Panc1 (cell line): Measurements from ENCODE around the gene SPECC1. TPM values are rescaled to one million over a fixed set of nuclear protein-coding genes. Genes with fewer than 3 reads are reported as not detected.
"Not testable (repeated sequence)": the region's sequence is repeated elsewhere in the genome, so short reads cannot be mapped to it uniquely, and the experiment has no call there.

ENCODE experiments used
- ATAC-seq: fragments of 200-7000 bp; cut with Tn5 transposase; 2 replicates; pipeline ENCODE4 v1.9.1; 2020; ENCODE audit warnings: mild to moderate bottlenecking, moderate library complexity
- BruUV-seq: library from RNA; stranded (reverse); fragments of 400-500 nt; replicated peaks from 2 replicates; lab custom pipeline; 2021; lab: Mats Ljungman, UMichigan
- CTCF ChIA-PET: fragments of 300-600 bp; sonication (Branson Sonifier 250); formaldehyde crosslinking; loops from one replicate; lab custom pipeline; 2022; ENCODE audit warnings: antibody characterized with exemption; lab: Charles Lee
- POLR2A ChIA-PET: fragments of 300-600 bp; sonication (Branson Sonifier 250); formaldehyde crosslinking; loops from one replicate; lab custom pipeline; 2022; ENCODE audit warnings: antibody characterized with exemption; lab: Charles Lee
- DNase-seq: peaks from one replicate; pipeline ENCODE4 v3.0.0-alpha.2; 2010; ENCODE audit warnings: low read depth, low spot score
- H3K27ac ChIP-seq: 2 replicates; pipeline ENCODE4 v1.5.1; 2011; ENCODE audit warnings: mild to moderate bottlenecking, low read length, inconsistent platforms
- H3K27me3 ChIP-seq: fragments of 200-500 bp; sonication (Bioruptor generic); 2 replicates; pipeline ENCODE4 v1.6.0; 2014; ENCODE audit warnings: low read length, inconsistent platforms; ENCODE audit not compliant: control insufficient read depth, insufficient read depth
- H3K36me3 ChIP-seq: fragments of 200-500 bp; sonication (Bioruptor generic); 2 replicates; pipeline ENCODE4 v1.5.1; 2014; ENCODE audit warnings: inconsistent platforms, mild to moderate bottlenecking, low read length, moderate library complexity; ENCODE audit not compliant: control insufficient read depth, insufficient read depth
- H3K4me1 ChIP-seq: 2 replicates; pipeline ENCODE4 v1.5.1; 2011; ENCODE audit warnings: inconsistent platforms, mild to moderate bottlenecking, low read length, moderate library complexity; ENCODE audit not compliant: control insufficient read depth, insufficient read depth
- H3K4me3 ChIP-seq, 2 experiments: 2 replicates each; pipeline ENCODE4 v1.5.1; 2011 to 2012; ENCODE audit warnings: low read depth in 2 of 2, low read length in 2 of 2, mild to moderate bottlenecking in 2 of 2, inconsistent platforms in 1 of 2, moderate library complexity in 1 of 2
- H3K9me3 ChIP-seq: fragments of 200-500 bp; sonication (Bioruptor generic); 2 replicates; pipeline ENCODE4 v1.5.1; 2014; ENCODE audit warnings: low read depth, mild to moderate bottlenecking, inconsistent platforms, low read length, moderate library complexity; ENCODE audit not compliant: control insufficient read depth, insufficient read depth
- CTCF ChIP-seq: fragments of 450-650 bp; IDR thresholded peaks from 2 replicates; pipeline ENCODE4 v1.5.1; 2017; ENCODE audit warnings: mild to moderate bottlenecking
- POLR2AphosphoS5 ChIP-seq: IDR thresholded peaks from 2 replicates; pipeline ENCODE4 v1.6.1; 2012; ENCODE audit warnings: mild to moderate bottlenecking, low read depth, low read length, moderate library complexity
- SIN3A ChIP-seq: IDR thresholded peaks from 2 replicates; pipeline ENCODE4 v1.6.1; 2012; ENCODE audit warnings: low read depth, mild to moderate bottlenecking, low read length, moderate library complexity, borderline replicate concordance; ENCODE audit not compliant: insufficient read depth
- TCF7L2 ChIP-seq: IDR thresholded peaks from 2 replicates; pipeline ENCODE4 v1.6.1; 2011; ENCODE audit warnings: mild to moderate bottlenecking, low read depth, low read length, inconsistent platforms
- in situ Hi-C: cut with HindIII; loops from 2 replicates; pipeline ENCODE4 v1.10.0; 2016; ENCODE audit warnings: low sequenced_read_pairs, low pct_unique_long_range_greater_than_20kb
- intact Hi-C: fragments of 100-400 bp; cut with micrococcal nuclease; formaldehyde crosslinking; loops from one replicate; pipeline ENCODE4 v1.10.0; 2022; ENCODE audit not compliant: unreplicated experiment
- total RNA-seq: library from RNA; stranded (reverse); gene quantifications from one replicate; pipeline ENCODE4 v1.2.1, GENCODE V29; 2021; ENCODE audit not compliant: unreplicated experiment
- TF ChIP-seq, protein P1 (sequence below), 2 experiments: IDR thresholded peaks; 2 replicates each; pipeline ENCODE4 v1.6.1; 2011 to 2012; ENCODE audit warnings: low read depth in 2 of 2, control low read depth in 1 of 2, low read length in 1 of 2, mild to moderate bottlenecking in 1 of 2, moderate library complexity in 1 of 2; ENCODE audit not compliant: insufficient read depth in 1 of 2

The SPECC1 gene
- total RNA-seq, 1 experiment from 2014 or later = 80.8 TPM

DNA sequence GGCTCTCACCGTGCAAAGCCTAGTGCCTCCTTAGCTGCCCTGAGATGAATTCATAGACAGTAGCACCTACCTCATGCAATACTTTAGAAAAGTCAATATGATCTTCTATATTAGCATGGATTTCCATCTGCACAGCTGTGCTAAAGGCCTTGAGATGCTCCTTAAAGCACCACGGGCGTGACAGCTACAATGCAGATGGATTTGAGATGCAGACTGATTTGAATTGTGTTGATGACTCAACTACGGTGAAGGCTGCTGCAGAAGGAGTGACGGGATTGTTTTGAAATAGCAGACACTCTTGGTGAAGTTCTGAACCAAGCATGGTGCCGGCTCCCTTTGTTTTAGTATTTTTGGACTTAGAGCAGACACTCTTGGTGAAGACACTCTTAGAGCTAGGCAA is 88.2 kb downstream of the SPECC1 start:
- Histone ChIP-seq H3K27ac (no peak overlapping the region), H3K4me3 (no peak overlapping the region), H3K4me1 (peaks cover 33% of the 10 kb centered on the region), H3K36me3 (no peaks in the 10 kb centered on the region), H3K27me3 (no peaks in the 10 kb centered on the region), H3K9me3 (no peaks in the 10 kb centered on the region)
- intact Hi-C loops = no loop called here
- BruUV-seq = no TSS peak
- ATAC-seq = no peak
- in situ Hi-C loops = no loop called here
- DNase-seq = no peak
- POLR2A ChIA-PET = interaction anchor here (0.6 kb wide), 1 partner anchor 87 kb away, joined by 11 read pairs; no protein-coding TSS in a partner anchor
- CTCF ChIA-PET = no interaction called here
- no peak for TF ChIP-seq CTCF

- Histone ChIP-seq H3K4me1 (peaks cover 23% of the 10 kb centered on the region), H3K27ac (no peak overlapping the region), H3K4me3 (no peak overlapping the region), H3K36me3 (no peaks in the 10 kb centered on the region), H3K27me3 (no peaks in the 10 kb centered on the region), H3K9me3 (no peaks in the 10 kb centered on the region)
- ChIA-PET CTCF (no interaction called here), POLR2A (no interaction called here)
- intact Hi-C loops = no loop called here
- DNase-seq = no peak
- ATAC-seq = no peak
- in situ Hi-C loops = no loop called here
- no TSS peak for BruUV-seq
- TF ChIP-seq SIN3A (no peak), TCF7L2 (no peak), POLR2AphosphoS5 (no peak), CTCF (no peak)
- TF ChIP-seq, protein P1, sequence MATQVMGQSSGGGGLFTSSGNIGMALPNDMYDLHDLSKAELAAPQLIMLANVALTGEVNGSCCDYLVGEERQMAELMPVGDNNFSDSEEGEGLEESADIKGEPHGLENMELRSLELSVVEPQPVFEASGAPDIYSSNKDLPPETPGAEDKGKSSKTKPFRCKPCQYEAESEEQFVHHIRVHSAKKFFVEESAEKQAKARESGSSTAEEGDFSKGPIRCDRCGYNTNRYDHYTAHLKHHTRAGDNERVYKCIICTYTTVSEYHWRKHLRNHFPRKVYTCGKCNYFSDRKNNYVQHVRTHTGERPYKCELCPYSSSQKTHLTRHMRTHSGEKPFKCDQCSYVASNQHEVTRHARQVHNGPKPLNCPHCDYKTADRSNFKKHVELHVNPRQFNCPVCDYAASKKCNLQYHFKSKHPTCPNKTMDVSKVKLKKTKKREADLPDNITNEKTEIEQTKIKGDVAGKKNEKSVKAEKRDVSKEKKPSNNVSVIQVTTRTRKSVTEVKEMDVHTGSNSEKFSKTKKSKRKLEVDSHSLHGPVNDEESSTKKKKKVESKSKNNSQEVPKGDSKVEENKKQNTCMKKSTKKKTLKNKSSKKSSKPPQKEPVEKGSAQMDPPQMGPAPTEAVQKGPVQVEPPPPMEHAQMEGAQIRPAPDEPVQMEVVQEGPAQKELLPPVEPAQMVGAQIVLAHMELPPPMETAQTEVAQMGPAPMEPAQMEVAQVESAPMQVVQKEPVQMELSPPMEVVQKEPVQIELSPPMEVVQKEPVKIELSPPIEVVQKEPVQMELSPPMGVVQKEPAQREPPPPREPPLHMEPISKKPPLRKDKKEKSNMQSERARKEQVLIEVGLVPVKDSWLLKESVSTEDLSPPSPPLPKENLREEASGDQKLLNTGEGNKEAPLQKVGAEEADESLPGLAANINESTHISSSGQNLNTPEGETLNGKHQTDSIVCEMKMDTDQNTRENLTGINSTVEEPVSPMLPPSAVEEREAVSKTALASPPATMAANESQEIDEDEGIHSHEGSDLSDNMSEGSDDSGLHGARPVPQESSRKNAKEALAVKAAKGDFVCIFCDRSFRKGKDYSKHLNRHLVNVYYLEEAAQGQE (IDR thresholded peaks at IDR 0.05; ENCODE audit: insufficient read depth in 1 of 2, low read depth in 2 of 2, low read length in 1 of 2) = no peak
Measured at GRCh38 chr17:20098314-20098713, 89.2 kb downstream of the SPECC1 start.

GRCh38 chr17:20100806-20101205 is 91.6 kb downstream of the SPECC1 start:
- H3K9me3 ChIP-seq, CTCF ChIA-PET, POLR2A ChIA-PET, ATAC-seq, in situ Hi-C loops, H3K27me3 ChIP-seq, intact Hi-C loops, BruUV-seq, H3K36me3 ChIP-seq, H3K4me3 ChIP-seq, H3K4me1 ChIP-seq, H3K27ac ChIP-seq, DNase-seq: not testable (repeated sequence)
